Epithelial cell of proximal tubule (primary cell): Measurements from ENCODE around the gene ALG1. TPM values are rescaled to one million over a fixed set of nuclear protein-coding genes. Genes with fewer than 3 reads are reported as not detected.
"Not testable (repeated sequence)": the region's sequence is repeated elsewhere in the genome, so short reads cannot be mapped to it uniquely, and the experiment has no call there.

ENCODE experiments used
- DNase-seq: peaks from one replicate; pipeline ENCODE4 v3.0.0-alpha.2; 2011; ENCODE audit warnings: low read depth
- H3K4me3 ChIP-seq: 2 replicates; pipeline ENCODE4 v1.5.1; 2011; ENCODE audit warnings: low read depth, mild to moderate bottlenecking, low read length
- total RNA-seq: library from RNA; depleted of rRNA; stranded (reverse); fragments of >200 nt; gene quantifications from 2 replicates; pipeline ENCODE4 v1.2.3, GENCODE V29; 2015

The ALG1 gene
- total RNA-seq, 1 donor from 2014 or later, result 21.9 TPM

DNA sequence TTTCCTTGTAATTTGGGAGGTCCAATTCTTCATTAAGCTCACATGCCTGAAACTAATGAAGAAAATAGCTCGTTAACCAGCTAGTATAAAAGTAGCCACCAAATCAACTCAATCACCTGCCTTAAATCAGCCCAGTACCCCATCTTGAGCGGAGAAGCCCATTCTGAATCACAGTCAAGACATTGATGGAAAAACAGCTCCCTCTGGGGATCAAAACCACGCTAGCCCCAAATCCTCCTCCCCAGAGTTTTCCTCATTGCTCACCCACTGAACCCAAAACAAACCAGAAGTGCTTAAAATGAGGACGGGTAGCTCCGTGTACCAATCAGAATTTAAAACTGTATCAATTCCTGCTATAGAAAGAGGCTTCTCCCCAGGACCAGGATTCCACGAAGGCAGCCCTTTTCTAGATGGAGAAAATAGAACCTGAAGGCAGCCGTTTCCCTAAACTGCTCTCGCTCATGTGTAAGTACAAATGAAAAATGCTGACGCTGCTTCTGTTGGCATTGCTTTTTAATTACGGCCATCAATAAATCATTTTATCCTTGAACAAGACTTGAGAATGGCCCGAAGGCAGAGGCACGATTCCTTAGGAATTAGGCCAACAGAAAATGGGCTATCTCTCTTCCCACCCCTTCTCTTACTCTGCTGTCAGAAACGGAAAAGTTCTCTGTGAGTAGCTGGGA is 61.4 kb downstream of the ALG1 start:
- not testable (repeated sequence) for DNase-seq, H3K4me3 ChIP-seq

DNA sequence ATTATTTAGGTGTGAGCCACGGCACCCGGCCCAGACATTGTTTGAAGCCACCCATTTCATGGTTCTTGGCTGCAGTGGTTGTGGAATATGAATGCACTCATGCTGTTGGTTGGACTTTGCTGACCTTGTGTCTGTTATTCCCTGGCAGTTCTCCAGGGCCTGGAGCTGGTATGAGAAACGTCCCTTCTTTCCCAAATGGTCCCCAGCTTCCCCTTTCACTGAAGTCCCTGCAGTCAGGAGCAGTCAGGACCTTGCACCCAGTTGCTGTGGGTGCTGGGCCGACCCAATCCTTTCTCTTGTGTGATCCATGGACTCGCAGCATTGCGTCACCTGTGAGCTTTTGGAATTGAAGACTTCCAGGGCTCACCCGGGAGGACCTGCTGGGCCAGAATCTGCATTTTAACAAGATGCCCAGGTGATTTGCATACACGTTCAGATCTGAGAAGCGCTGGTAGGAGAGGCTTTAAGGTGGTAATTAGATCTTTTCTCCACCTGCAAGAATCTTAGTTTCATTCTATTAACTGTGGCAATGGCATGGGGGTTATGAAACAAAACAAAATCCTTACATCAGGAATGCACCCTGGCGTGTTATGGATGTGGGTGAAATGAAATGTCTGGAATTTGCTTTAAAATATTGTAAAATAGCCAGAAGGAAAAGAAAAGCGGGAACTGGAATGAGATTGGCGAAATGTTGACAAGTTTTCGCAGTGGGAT is 63.3 kb downstream of the ALG1 start:
- H3K4me3 ChIP-seq, DNase-seq: not testable (repeated sequence)

Other genes starting within 250 kb of the ALG1 start
- 33.1 and 50.3 TPM in 2 replicates for gene GLYR1, start 224.6 kb upstream of the ALG1 start, total RNA-seq
- gene UBN1, start 224.4 kb upstream of the ALG1 start, total RNA-seq, result 24.5 and 30.0 TPM in 2 replicates
- 9.1 and 21.0 TPM in 2 replicates for gene PPL, start 134.7 kb upstream of the ALG1 start, total RNA-seq
- under 0.01 TPM in 1 of 2 replicates, not detected in the other for gene SEC14L5, start 113.5 kb upstream of the ALG1 start, total RNA-seq
- gene NAGPA, start 37.9 kb upstream of the ALG1 start, total RNA-seq, result 15.8 and 25.6 TPM in 2 replicates
- not detected in 2 replicates for gene C16orf89, start 5.9 kb upstream of the ALG1 start, total RNA-seq
- gene EEF2KMT, start 26.0 kb downstream of the ALG1 start, total RNA-seq, result 9.4 and 34.4 TPM in 2 replicates